Stimulated activated CD4-positive, alpha-beta T cell treated with anti-CD3 and anti-CD28 coated beads, Interleukin-2, amount 100 ng/mL, for 24 hours (primary cell): Measurements from ENCODE around the gene LAMA3.

ENCODE experiments used
- DNase-seq, 2 donors: peaks; one replicate each; pipeline ENCODE4 v3.0.0-alpha.2; 2020

Gene LAMA3

GRCh38 chr18:23855721-23856120 lies 166.5 kb downstream of the LAMA3 start:
- no peak for DNase-seq

- DNase-seq = peak in 1 of 2 donors; percentile 15
Measured at GRCh38 chr18:23856466-23857163, 167.4 kb downstream of the LAMA3 start.

GRCh38 chr18:23857164-23857552 lies 167.9 kb downstream of the LAMA3 start:
- no peak for DNase-seq

GRCh38 chr18:23857756-23858155 lies 168.5 kb downstream of the LAMA3 start:
- DNase-seq = no peak

GRCh38 chr18:23859466-23860336 lies 170.4 kb downstream of the LAMA3 start:
- no peak for DNase-seq

- DNase-seq = no peak
Measured at GRCh38 chr18:23861326-23861725, 172.1 kb downstream of the LAMA3 start.

- peak in 1 of 2 donors; percentile 13 for DNase-seq
Measured at GRCh38 chr18:23861805-23862470, 172.7 kb downstream of the LAMA3 start.

- DNase-seq = peak in 1 of 2 donors; percentile 28
Measured at GRCh38 chr18:23864624-23865023, 175.4 kb downstream of the LAMA3 start.

GRCh38 chr18:23867006-23867405 lies 177.8 kb downstream of the LAMA3 start:
- DNase-seq = peak in 1 of 2 donors; percentile 16

GRCh38 chr18:23868136-23868785 lies 179.0 kb downstream of the LAMA3 start:
- DNase-seq = no peak

- DNase-seq = no peak
Measured at GRCh38 chr18:23870676-23871380, 181.6 kb downstream of the LAMA3 start.

- DNase-seq = peak; percentile 30 to 51
Measured at GRCh38 chr18:23871410-23871809, 182.2 kb downstream of the LAMA3 start.

- peak; percentile 6 to 22 for DNase-seq
Measured at GRCh38 chr18:23872701-23873550, 183.7 kb downstream of the LAMA3 start.

- DNase-seq = no peak
Measured at GRCh38 chr18:23875966-23876895, 187.0 kb downstream of the LAMA3 start.

- DNase-seq = no peak
Measured at GRCh38 chr18:23876921-23877320, 187.7 kb downstream of the LAMA3 start.

- DNase-seq = no peak
Measured at GRCh38 chr18:23877371-23877770, 188.1 kb downstream of the LAMA3 start.

GRCh38 chr18:23878336-23878900 lies 189.2 kb downstream of the LAMA3 start:
- DNase-seq = no peak

- DNase-seq = no peak
Measured at GRCh38 chr18:23879126-23879525, 189.9 kb downstream of the LAMA3 start.

GRCh38 chr18:23879544-23879943 lies 190.3 kb downstream of the LAMA3 start:
- DNase-seq = no peak
